GM12801 (cell line): ENCODE data around the gene PPARG.

Experiments used
- TF ChIP-seq, protein P1 (sequence below): IDR thresholded peaks from one replicate; pipeline ENCODE4 v1.5.1; 2011; ENCODE audit warnings: control low read depth; ENCODE audit not compliant: insufficient read length; ENCODE audit errors: extremely low read depth

Gene PPARG

GRCh38 chr3:12253516-12254343 lies 35.1 kb upstream of the PPARG start:
- TF ChIP-seq, protein P1, sequence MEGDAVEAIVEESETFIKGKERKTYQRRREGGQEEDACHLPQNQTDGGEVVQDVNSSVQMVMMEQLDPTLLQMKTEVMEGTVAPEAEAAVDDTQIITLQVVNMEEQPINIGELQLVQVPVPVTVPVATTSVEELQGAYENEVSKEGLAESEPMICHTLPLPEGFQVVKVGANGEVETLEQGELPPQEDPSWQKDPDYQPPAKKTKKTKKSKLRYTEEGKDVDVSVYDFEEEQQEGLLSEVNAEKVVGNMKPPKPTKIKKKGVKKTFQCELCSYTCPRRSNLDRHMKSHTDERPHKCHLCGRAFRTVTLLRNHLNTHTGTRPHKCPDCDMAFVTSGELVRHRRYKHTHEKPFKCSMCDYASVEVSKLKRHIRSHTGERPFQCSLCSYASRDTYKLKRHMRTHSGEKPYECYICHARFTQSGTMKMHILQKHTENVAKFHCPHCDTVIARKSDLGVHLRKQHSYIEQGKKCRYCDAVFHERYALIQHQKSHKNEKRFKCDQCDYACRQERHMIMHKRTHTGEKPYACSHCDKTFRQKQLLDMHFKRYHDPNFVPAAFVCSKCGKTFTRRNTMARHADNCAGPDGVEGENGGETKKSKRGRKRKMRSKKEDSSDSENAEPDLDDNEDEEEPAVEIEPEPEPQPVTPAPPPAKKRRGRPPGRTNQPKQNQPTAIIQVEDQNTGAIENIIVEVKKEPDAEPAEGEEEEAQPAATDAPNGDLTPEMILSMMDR = no peak

GRCh38 chr3:12255393-12255792 lies 33.5 kb upstream of the PPARG start:
- TF ChIP-seq, protein P1 = no peak

DNA sequence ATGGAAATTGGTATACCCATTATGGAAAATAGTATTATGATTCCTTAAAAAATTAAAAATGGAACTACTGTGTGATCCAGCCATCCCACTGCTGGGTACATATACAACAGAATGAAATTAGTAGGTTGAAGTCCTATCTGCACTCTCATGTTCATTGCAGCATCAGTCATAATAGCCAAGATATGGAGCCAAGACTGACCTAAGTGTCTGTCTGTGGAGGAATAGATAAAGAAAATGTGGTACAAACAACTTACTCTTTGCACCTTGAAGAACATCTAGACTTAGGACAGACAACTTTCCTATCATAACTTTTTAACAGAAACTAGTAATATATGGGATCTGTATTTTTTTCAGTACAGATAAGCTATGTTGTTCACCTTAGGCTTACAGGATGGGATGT lies 30.0 kb upstream of the PPARG start:
- TF ChIP-seq, protein P1 = no peak

DNA sequence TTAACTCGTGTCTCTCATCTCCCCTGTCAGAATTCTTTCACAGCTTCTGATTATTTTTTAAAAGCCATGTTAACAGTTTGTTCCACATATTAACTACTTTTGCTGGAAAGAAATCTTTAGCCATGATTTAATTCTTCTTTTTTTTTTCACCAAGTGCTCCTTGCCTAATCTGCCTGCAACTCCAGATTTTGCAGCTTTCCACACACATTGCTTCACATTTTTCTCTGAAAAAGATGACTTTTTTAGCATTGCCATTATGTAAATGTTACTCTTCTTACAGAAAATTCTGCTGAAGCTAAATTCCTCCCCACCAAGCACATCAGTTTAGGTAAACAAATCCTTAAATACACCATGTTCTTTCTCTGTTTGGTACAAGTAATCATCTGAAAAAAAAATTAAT lies 23.4 kb upstream of the PPARG start:
- TF ChIP-seq, protein P1 = no peak

DNA sequence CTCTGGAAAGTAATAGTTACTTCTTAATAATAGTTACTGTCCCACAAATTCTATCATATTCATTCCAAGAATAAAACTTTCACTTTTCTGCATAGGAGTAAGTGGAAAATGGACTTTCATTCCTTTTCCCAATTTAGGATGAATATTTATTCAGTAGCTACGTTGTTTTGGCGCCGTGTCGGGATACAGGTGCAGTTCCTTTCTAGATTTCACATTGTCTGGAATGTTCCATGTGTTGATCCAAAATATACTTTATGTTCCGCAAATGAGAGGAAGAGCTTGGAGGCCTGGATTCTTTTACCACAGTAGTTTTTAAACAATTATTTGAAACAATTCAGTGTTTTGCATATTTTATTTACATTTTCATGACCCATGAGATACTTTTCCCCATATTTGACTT lies 22.8 kb upstream of the PPARG start:
- TF ChIP-seq, protein P1 = no peak

DNA sequence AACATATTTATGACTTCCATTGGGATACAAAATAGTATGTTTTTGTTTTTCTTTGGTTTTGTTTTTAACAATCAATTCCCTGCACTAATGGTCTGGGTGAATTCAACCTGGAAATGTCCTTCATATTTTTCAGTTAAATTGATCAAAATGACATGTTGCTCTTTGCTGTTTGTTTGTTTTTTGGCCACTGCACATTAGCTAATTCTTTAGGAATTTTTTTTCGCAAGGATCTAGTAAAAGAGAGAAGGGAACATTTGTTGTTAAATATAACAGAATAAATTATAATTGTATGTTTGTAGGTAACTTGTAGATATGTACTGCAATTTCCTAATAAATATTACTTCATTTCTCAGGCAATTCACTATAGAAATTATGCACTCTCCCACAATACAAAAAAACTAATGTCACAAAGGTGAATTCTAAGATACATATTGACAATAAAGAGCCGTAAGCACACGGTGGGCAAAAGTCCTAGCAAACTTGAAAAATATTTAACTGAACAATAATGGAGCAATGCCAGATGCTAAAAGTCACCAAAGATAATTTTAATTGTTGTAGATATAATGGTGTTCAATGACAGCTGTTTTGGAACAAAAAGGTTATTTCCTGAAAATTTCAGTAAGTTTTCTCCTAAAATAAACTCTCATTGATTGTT lies 21.4 kb upstream of the PPARG start:
- TF ChIP-seq, protein P1 = no peak

GRCh38 chr3:12268049-12268735 lies 20.7 kb upstream of the PPARG start:
- TF ChIP-seq, protein P1 = no peak
